GM19328 (cell line): ENCODE results near the gene KLHL12.

Source experiments
- ATAC-seq: cut with Tn5 transposase; IDR thresholded peaks from one replicate; pipeline ENCODE4 v1.9.1; 2021; ENCODE audit warnings: mild to moderate bottlenecking, moderate library complexity; ENCODE audit not compliant: unreplicated experiment

KLHL12 gene

DNA sequence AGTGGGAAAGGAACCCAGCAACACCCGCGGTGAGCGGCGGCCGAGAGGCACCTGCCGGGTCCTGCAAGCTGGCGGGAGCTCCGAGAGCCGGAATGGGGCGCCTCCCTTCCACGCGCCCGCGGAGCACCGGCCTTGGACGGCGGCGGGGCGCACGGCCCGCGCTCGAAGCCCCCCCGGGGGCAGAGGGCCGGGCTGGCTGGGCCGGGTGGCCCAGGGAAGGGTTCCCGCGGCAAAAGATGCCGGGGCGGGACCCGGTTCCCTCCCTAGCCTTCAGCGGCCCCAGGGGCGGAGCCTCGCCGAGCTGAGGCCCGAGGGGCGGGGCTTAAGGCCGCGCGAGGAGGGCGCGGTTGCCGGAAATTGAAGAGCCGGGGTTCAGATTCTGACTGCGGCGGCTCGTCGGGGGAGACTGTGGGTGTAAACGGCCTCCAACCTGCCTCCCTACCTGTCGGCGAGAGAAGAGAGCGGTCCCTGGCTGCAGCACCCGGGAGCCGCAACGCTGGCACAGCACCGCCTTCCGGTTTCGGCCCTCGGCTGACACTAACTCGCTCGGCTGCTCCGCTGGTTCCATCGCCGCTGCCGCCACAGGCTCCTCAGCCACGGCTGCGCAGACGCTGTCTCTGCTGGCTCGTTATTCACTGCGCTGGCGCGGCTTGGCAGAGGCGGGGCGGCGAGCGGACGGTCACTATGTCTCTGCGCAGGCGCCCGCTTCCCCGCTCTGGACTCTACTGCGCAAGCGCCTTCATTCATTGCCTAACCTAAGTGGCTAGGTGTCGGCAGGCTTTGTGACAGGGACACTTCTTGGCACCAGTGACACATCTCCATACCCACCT is 38.3 kb downstream of the KLHL12 start, which contains the start of gene RABIF:
Gene RABIF (minus strand): TSS at position 619 of the 830 bp plus-strand sequence. CDS start 51 bp downstream, at position 568.
- peak; percentile 83 for ATAC-seq

DNA sequence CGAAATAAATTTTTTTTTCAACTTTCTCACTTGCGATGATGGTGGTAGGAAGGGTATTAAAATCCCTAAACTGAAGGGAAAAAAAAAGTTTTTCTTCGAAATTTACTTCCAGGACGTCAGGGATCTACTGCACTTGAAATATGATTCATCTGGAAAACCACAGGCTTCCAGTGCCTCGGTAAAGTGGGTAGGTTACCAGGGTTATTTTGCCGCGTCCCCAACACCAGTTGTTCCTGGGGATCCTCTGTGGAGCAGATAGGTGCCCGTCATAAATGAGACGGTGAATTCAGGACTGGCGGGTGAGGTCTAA is 38.9 kb downstream of the KLHL12 start:
- ATAC-seq: no peak

DNA sequence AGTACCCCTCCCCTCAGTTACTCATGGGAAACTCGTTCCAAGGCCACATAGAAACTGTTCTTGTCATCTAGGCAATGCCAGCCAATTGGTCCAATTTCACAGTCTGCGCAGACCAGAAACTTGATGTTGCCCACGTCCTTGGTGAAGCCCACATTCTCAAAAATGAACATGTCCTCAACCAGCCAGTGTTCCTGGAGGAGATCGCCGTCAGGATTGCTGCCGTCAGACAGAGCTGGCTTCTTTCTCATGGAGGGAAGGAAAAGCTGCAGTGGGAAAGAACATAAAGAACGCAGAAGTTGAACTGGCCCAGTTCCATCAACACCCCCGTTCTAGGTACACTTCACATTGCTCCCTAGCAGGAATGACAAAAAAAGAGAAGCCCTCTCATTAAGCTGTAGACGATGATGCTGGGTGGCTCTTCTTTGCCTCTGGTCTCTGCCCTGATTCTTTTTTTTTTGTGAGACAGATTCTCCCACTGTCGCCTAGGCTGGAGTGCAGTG is 46.0 kb downstream of the KLHL12 start:
- no peak for ATAC-seq

DNA sequence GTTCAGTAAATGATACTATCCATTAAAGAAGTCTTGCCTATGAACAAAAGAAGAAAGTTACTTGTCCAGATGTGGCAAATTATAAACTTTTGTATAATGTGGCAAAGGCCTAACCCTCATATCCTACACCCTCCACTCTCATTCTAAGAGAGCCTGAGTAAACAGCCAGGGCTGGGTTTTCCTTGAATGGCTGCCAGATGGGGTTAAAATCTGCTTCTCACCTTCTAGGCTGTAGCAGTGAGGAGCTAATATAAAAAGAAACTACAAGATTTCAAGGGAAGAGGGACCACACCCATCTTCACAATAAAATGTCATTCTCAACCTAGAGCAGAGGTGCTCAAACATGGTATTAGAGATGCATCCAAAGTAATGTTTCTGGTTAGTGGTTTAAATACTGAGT is 47.0 kb downstream of the KLHL12 start:
- no peak for ATAC-seq

DNA sequence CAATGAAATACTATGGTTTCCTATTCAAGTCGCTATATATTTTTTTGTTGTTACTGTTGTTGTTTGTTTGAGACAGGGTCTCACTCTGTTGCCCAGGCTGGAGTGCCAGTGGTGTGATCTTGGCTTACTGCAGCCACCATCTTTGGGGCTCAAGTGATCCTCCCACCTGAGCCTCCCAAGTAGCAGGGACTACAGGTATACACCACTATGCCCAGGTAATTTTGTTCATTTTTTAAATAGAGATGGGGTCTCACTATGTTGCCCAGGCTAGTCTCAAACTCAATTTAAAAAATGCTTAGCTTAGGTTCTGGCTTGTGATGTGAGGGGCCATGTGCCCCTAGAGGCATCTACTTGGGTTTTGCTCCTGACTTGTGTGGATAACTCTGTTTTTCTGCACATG is 47.9 kb downstream of the KLHL12 start:
- no peak for ATAC-seq

DNA sequence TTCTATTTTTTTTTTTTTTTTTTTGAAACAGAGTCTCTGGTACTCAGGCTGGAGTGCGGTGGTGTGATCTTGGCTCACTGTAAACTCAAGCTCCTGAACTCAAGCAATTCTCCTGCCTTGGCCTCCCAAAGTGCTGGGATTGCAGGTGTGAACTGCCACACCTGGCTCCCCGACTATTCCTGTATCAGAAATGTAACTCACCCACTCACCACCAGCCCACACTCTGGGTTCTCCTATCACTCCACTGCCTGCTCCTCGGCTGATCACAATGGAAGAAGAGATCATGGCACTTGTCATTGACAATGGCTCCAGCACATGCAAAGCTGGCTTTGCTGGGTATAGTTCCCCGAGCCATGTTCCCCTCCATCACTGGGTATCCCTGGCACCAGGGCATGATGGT is 54.0 kb downstream of the KLHL12 start:
- no peak for ATAC-seq

DNA sequence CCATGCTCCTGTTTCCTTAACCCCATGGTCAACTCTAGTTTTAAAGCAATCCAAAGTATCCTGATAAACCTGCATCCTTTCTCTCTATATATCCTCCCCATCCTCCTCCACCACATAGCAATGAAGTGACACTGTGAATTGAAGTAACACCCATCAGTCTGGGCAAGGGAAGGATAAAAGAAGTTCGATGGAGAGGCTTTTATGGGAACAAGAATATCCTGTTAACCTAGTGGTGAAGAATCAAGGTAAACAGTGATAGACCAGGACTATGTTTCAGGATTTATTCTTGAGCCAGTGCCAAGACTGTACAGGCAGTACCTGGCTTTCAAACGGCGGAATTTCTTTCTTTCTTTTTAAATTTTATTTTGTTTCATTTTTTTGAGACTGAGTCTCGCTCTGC is 55.7 kb downstream of the KLHL12 start:
- ATAC-seq: no peak

DNA sequence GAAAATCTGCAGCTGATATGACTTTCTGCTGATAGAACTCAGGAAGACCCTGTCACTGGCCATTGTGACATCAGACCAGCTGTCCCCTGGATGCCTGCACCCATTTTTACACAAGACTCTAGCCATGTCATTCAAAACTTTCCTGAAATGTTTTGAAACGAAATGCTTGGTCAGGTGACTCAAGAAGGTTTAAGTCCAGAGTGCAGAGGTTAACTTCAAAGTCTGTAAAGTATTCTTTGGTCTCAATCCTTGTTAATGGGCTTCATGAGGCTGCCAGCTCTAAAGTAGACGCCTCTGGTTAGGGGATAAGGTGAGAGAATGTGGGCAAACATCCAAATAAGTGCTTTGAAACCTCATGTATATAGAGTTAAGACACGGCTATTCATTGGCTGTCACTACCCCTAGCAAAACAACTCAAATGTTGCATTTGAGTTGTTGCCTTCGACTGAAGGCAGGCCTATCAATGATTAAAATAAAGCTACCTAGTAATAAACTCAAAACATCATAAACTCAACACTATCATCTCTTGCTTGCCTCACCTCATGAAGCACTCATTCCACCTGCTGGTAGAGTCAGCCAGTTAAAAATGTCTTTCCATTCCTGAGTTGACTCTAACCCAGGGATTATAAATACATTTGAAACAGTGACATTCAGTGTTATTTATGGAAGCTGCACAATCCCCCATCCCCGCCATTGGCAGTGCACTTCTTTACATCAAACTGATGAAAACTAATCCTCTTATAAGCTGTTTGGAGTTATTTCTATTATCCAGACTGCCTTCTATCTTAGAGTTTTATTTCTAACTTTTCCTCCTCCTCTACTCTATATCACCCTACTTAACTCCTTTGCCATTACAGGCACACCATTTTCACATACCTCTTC is 64.1 kb downstream of the KLHL12 start:
- no peak for ATAC-seq

DNA sequence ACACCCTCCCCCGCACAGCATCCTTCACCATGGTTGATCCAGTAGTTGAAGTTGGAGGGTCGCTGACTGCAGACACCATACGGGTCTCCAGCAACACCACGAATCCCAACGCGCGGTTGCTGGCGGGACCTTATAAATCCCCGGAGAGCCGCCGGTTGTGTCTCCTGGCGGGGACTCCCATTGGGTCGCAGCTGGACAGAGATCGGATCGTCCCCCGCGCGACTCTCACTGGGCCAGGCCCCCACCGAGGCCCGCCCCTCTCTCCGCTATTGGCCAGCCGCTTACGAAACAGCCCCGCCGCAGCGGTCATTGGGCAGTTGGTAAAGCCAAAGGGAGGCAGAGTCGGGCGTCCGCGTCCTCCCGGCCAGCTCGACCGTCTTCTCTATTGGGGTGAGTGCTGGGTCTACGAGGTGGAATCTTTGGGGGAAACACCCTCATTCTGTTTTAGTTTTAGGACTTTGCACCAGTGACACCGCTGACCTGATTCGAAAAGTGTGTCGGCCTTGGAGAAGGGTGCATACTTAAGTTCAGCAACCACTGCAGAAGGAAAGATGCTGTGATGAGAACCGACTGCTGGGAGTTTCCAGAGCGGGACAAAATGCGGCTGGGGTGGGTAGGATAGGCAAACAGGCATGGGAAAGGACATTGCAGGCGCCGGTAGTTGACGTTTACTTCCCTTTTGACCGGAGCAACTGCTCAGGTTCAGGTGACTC is 65.5 kb downstream of the KLHL12 start:
- ATAC-seq: peak; percentile 49

DNA sequence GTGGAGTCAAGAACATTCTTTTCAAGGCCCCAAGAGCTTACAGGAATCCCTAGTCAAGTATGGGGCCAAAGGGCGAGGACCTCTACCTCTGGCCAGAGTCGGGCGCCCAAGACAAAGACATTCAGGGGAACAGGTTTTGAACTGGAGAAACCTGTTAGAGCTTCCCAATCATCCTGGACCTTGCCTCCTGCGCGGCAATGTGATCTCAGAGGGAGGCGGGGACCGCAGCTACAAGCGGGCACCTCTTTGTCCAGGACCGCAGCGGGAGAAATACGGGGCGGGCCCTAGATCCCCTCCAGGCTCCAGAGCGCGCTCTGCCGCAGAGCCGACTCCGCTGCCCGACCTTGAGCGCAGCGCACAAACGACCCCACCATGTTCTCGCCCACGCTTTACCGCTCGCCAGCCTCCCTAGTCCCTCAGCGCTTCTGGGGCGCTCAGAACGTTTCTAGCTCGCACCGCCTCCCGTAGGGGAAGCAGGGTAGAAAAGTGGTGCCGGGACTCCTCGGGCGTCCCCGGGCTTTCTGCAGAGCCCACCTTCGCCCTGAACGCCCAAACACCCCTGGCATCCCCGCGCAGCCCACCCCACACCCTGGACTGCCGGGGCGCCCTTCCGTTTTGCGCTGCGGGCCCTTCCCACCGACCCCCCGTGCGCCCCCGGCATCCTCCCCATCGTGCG is 66.2 kb downstream of the KLHL12 start:
- no peak for ATAC-seq

DNA sequence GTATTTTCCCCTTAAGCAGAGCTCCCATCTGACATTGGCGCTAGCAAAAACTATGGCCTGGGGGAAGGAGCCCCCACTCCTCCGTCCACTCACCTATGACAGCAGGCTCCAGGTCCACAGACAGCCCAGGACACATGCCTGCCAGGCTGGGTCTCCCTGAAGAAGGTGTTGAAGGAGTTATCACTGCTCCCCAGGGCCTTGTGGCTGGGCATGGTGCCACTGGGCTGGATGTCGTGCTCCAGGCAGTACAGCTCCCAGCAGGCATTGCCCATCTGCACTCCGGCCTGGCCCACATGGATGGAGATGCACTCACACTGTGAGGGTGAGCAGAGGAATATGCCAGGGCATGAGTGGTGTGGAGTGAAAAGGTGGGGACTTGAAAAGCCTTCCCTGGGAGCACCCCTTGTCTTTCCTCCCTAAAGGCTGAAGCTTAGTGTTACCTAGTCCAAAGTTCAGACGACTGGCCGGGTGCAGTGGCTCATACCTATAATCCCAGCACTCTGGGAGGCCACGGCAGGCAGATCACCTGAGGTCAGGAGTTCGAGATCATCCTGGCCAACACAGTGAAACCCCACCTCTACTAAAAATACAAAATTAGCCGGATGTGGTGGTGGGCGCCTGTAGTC is 68.1 kb downstream of the KLHL12 start:
- no peak for ATAC-seq

DNA sequence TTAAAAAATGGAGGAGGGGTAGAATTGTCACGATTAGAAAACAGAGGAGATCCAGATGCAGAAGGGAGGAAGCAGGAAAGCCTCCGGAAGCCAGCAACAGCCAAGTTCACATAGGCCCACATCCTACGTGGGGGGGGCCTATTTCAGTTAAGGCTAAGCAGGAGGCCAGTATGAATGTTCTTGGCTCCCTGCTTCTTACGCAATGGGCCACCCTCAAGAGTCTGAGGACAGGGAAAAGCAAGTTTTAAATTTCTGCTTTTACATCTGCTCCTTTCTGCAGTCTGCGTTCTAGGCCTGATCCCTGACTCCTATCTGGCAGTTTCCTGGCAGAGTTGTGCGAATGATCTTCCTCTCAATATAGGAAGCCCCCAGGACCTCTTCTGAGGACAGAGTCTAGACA is 68.7 kb downstream of the KLHL12 start:
- no peak for ATAC-seq

DNA sequence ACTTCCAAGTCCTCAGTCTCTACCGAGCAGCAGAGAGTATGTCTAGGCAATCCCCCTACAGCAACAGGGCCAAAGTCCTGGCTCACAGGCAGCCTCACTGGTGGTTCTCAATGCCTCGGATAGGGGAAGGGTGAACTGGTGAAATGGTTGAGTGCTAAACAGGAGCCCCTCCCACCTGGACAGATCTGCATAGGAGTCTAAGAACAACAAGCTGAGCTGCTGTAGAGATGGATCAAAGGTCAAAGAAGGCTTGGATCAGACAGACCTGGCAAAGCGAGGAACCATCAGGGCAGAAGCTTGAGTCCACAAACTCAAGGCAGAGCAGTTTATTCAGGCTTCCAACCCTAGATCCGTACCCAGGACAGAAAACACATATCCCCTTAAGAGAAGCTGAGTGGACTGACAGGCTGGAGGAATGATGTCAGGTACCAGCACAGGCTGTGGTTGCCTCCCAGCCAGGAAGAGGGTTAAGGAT is 69.9 kb downstream of the KLHL12 start:
- ATAC-seq: no peak

DNA sequence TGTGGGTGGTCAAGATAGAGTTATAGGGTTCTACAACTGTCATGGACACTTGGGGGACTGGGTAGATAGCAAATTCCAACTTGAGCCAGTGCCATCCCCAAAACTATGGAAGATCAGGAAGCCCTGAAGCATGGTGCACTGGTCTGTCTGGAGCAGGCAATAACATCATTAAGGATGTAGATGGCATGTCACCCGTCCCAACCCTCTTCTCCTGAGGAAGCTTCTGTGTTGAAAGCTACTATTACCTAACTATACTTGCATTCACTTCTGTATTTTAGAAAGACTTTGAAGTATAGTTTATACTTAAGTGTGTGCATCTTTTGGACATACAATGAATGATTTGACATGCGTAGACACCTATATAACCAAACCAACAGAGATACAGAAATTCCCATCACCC is 71.0 kb downstream of the KLHL12 start:
- no peak for ATAC-seq

DNA sequence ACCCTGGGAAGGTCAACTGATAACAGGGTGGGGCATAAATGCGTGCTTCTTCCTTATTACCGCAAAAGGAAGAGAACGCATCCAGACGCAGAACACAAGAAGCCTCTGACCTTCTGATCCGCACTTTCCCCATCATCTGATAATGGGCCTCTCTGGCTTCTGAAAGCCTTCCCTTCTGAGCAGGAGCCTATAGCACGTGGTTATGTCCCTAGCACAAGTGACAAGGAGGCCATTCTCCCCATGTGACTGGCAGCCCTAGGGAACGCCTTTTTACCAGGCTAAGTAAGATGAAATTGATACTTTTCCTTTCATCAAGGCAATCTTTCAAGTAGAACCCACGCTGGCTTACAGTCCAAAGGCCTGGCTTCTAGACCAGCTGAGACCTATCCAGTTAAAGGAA is 72.2 kb downstream of the KLHL12 start:
- ATAC-seq: no peak

DNA sequence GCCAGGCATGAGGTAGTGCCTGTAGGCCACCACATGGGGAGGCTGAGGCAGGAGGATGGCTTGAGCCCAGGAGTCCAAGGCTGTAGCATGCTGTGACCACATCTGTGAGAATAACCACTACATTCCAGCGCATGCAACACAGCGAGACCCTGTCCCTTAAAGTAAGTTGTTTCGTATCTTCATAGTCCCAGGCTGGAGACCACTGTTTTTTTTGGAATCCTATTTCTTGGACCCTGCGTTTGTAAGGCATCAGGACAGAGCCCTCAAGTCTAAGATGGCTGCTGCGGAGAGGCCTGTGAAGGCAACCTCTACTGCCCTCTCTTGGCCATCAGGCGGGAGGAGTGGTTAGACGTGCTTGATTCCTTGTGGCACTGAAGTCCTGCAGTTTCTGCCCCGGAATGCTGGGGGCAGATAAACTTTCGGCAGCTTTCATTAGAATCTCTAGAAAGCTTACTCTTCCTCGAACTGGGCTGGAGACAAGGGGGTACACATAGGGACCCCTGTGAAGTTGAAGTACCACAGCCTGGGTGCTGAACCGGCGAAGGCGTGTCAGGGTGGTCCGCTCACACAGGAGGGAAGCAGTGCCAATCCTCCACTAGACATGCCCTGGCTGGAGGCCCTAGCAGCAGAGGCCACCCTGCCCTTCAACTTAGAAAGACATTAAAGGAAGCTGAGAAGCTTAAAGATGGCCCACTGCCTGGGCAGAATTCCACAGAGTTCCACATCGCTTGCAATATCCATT is 74.7 kb downstream of the KLHL12 start:
- no peak for ATAC-seq

DNA sequence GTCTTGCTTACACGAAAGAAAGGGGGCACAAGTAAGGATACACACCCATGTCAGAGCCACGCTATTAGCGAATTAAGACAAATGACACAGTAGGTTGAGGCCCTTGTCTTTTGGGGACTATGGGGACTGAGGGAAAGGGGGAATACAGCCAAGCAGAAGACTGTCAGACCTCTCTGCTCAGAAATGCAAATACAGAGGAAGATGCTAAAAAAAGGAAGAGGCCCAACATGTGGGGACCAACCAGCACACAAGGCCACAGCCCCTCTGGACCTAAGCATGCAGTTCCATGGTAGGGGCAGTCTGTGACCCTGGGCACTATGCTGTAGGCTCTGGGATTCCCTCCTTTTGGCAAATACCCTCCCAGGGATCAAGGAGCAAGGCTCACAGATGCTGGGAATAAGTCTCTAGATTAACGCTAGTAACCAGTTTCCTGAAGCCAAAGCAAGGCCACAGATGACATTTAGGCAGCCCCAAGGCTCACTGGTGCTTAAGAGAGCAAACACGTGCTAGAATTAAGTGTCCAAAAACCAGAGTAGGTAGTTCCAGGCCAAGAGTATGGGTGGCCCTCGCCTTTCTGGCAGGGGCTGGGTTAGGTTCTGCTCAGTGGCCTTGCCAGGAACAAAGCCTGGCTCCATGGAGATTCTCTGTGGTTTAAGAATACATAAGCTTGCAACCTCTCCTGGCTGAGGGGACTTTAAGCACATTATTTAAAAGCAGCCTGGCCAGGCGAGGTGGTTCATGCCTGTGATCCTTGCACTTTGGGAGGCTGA is 76.3 kb downstream of the KLHL12 start:
- ATAC-seq: no peak

DNA sequence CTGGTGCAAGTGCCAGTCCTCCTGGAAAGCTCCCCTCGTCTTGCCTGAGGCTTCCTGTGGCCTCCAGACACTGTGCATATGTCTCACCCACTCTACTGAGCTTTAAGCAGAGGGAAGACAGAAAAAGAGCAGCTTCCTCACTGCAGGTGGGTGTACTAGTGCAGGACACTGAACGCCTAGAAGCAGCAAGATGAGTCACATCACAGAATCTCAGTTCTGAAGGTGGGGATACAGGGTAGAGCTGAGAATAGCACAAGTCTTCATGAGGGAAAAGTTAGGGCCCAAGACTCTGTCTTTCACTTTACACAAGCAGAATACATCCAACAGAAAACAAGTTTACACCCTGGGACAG is 78.9 kb downstream of the KLHL12 start:
- no peak for ATAC-seq

DNA sequence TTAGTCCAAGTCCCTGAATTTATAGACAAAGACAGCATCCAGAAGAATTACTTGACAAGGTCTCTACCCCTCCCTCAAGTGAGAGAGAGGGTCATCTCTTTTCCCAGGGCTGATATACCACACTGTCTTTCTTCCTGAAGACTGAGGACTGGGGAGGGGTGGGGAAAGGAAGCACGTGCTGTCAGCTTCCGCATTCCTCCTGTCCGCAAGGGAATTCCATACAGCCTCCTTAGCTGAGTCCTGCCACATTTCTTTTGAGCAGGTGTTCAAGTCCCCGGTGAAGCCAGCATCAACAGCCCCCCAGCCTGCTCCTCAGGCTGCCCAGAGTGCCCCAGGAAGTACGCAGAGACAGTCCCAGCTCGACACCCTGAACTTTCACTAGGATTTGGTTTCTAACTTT is 82.1 kb downstream of the KLHL12 start:
- no peak for ATAC-seq
